GM19397 (cell line): Measurements from ENCODE around the gene CADM1.

Source experiments
- ATAC-seq: cut with Tn5 transposase; IDR thresholded peaks from one replicate; pipeline ENCODE4 v1.9.1; 2021; ENCODE audit warnings: mild to moderate bottlenecking, moderate library complexity; ENCODE audit not compliant: unreplicated experiment

CADM1 gene

GRCh38 chr11:115256397-115257197 is 247.6 kb downstream of the CADM1 start:
- peak; percentile 78 for ATAC-seq

DNA sequence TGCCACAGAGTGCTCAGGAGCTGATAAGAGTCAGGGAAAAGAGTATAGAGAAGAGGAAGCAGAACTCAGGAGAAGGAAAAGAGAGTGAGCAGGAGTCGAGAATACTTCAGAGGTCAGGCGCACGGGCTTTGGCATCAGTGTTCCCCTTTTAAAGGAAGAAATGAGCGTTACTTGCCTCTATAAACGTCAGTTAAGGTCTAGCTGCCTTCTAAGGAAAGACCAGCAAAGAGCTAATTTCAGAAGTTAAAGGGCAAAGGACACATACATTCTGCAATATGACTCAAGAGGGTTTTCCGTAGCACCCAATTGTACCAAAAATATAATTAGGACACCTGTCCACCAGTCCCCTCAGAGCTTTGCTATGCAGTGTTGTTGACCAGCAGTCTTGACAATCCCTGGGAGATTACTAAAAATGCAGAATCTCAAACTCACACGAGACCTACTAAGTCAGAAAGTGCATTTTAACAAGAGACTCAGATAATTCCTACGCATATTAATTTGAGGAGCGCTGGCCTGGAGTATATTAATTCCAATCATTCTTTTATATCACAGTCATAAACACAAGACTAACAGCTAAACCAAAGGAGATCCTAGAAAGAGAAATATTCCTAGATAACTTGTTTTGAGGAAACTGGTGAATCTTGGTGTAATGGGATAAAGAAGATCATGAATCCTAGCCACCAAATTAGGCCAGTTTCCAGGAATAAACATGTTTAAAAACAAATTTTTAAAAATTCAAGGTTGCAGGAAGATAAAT is 249.0 kb downstream of the CADM1 start:
- no peak for ATAC-seq

GRCh38 chr11:115251126-115251525 is 253.1 kb downstream of the CADM1 start:
- ATAC-seq, result no peak

DNA sequence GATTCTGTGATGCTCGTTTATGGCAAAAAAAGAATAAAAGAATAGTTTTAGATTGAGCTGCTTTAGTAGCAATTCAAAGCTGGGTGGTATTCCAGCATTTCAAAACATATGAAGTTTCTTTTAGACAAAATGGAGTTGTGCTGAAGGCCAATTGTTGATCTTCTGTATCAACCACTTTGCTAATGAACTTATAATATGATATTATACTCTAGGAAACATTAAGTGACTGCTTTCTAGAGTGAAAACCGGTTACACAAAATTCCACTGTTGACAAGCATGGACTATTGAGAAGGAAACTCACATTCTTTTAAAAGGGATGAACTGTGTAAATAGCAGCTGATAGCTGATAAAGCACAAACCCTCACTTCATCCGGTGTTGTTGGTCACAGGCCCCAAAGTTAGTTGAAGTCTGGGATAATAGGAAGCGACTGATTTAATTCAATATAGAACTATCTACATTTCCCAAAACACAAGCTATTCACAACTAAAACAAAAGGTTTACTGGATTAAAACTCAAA is 255.1 kb downstream of the CADM1 start:
- no peak for ATAC-seq

- ATAC-seq, result no peak
These were observed 256.3 kb downstream of the CADM1 start for GRCh38 chr11:115247953-115248352.

- ATAC-seq, result no peak
These were observed 256.9 kb downstream of the CADM1 start for GRCh38 chr11:115247361-115247760.

DNA sequence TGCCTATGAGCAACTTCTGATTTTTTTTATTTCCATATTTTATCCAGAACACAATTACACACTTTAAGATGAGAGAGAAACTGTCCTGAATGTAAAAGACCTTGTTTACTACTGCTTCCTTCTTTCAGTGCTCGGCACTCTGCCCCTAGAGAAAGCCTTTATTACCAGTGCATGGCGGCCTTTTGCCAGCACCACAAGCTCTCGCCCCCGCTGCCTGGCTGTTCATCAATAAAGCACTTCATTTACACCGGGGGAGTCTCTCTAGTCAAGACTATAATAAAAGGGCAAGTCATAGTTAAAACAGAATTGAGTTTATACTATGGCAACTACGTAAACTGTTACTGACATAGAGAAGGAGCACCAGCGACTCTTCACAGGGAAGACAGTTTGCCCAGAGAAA is 259.5 kb downstream of the CADM1 start:
- no peak for ATAC-seq

DNA sequence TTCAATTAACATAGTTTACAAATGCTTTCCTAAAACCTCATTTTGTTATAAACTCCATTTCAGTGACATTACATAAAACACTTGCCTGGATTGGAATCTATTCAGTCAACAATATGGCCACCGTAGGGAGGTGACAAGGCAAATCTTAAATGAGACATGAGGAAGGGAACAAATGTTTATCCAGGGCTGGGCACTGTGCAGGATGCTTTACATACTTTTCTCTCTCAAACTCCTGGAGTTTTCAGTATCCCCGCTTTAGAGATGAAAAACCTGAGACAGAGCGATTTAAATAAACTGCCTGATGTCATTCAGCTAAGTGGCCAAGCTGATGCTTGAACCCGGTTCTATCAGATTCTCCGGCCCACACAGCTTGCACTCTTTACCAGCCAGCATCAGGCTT is 259.9 kb downstream of the CADM1 start:
- ATAC-seq, result no peak

DNA sequence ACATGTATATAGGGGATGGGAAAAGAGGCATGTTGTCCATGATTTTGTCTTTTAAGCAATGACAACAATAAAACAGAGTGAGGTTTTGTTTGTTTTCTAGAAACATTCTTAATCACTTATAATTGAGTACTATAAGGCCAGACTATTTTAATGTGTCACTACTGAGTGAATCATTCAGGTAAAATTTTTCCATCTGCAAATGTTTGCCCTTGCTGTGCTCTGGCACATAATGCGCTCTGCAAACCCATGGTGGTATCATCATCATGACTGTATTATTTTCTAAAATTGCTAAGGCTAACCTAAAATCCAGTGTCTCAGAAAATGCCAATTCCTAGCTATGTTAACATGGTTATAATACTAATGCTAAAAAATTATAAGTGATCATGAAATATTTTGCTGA is 261.2 kb downstream of the CADM1 start:
- ATAC-seq, result no peak

DNA sequence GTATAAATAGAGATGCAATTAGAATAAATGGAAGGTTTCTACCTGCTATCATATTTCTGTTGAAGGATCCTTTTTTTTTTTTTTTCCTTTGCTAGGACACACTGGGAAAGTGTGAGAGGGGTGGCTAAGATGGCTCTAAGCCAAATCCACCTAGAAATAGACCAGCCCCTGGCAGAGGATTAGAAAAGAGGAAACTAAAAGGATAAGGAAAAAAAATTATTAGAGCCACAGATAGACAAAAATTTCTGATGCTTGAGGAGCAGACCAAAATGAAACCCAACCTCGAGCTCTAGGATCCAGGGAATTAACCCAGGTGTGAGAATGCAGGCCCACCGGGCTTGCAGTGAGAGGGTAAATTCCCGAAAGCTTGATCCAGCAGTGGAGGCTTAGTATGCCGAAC is 262.3 kb downstream of the CADM1 start:
- no peak for ATAC-seq

GRCh38 chr11:115238791-115239190 is 265.4 kb downstream of the CADM1 start:
- ATAC-seq, result no peak

- ATAC-seq, result no peak
These were observed 266.1 kb downstream of the CADM1 start for GRCh38 chr11:115238086-115238485.

DNA sequence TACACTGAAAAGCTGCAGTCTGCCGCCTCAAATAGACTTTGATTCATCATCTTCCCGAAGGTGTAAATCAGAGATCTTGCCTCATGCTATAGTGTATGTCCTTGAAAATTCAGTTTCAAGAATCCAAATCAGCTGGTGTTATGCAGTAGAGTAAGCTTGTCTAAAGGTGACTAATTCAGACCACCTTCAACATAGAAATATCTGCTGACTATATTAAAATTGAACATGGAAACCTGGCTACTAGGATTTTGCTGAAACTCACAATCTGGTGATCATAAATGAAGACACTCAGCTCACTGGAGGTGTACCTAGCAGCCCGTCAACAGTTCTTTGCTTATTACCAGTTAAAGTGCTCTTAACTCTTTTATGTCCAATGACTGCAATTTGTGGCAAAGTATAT is 266.6 kb downstream of the CADM1 start:
- no peak for ATAC-seq

DNA sequence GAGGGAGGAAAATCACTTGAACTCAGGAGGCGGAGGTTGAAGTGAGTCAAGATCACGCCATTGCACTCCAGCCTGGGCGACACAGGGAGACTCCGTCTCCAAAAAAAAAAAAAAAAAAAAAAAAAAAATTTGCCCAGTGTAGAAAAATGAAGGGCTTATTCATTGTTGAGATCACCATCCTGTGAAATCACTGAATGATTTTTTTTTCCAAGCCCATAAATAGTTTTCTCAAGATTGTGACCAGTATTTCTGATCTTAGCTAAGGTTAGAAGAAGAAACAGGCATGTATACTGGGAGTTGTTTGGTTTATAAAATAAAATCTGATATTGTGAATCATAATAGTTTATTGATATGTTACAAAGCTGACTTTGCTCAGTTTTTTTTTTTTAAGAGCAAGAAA is 269.4 kb downstream of the CADM1 start:
- ATAC-seq, result no peak

DNA sequence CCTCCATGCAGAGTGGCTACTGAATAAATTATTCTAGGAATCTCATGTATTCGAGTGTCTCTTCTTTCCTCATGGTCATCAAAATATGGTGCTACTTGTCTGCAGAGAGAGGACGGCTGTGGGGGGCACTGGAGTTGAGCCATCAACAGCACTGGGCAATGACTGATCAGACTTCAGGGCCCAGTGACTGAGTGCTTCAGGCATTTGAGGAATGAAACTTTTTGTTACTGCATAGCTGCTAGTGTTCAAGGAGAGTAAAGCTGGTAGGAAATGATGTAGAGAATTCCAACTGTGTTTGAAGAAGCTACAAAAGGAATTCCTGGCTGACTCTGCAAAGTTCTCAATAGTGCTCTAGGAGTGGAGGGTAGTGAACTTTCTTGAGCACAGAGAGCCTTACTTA is 277.7 kb downstream of the CADM1 start:
- ATAC-seq, result no peak

DNA sequence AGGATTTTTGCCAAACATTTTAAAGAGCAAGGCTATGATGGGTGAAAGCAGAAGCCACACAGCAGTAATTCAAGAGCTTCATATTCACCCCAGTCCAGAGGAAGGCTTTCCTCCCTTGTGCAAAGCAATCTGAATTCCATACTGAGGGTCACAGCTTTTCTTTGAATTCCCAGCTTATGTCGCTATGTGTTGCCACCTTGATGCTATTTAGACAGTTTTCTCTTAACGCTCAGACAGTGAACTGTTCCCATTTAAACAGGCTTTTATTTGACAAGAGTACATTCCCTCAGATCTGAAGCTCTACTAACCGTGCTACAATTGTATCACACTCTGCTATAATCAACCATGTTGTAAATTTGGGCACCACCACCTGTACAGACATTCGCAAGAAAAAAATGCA is 279.7 kb downstream of the CADM1 start:
- ATAC-seq, result no peak

GRCh38 chr11:115222863-115223530 is 281.2 kb downstream of the CADM1 start:
- ATAC-seq, result peak; percentile 35

- peak; percentile 91 for ATAC-seq
These were observed 281.9 kb downstream of the CADM1 start for GRCh38 chr11:115222218-115222862.

GRCh38 chr11:115221461-115222069 is 282.6 kb downstream of the CADM1 start:
- ATAC-seq, result no peak

GRCh38 chr11:115220911-115221310 is 283.3 kb downstream of the CADM1 start:
- no peak for ATAC-seq

DNA sequence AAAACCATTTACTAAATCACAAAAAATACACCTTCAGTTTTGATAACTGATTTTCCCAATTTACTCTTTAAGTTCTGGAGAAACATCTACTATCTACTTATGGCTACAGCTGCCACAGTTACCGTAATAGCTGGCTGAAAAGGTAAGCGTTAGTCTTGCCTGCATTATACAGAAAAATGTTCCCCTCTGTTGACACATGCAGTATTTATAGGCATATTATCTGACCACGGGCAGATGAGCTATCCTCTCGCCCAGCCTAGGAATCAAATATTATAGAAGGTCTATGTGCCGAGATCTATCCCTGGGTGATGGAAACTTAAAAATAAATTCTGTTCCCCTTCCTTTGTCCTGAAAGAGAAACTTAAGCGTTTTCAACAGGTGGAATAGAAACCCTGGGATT is 283.8 kb downstream of the CADM1 start:
- no peak for ATAC-seq
